GM19023 (cell line): ENCODE measurements around the gene MRM2.

Experiments
- ATAC-seq: cut with Tn5 transposase; IDR thresholded peaks from one replicate; pipeline ENCODE4 v1.9.1; 2021; ENCODE audit warnings: mild to moderate bottlenecking, moderate library complexity; ENCODE audit not compliant: unreplicated experiment

MRM2 gene

DNA sequence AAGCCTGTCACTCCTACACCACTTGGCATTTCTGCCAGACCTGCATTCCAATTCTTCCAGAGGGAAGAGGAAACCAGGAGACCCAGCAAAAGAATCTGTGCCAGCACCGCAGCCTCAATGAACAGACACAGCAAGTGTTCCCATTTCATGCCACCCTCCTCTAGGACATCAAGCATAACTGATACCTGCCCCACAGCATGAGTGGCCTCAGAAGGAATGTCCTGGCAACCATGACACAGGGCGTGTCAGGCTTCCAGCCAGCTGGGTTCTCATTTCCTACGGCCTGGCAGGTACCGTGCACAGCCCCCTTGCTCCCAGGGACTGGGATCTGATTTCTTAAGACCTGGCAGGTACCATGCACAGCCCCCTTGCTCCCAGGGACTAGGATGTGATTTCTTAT, 17.1 kb downstream of the MRM2 start:
- ATAC-seq = no peak

DNA sequence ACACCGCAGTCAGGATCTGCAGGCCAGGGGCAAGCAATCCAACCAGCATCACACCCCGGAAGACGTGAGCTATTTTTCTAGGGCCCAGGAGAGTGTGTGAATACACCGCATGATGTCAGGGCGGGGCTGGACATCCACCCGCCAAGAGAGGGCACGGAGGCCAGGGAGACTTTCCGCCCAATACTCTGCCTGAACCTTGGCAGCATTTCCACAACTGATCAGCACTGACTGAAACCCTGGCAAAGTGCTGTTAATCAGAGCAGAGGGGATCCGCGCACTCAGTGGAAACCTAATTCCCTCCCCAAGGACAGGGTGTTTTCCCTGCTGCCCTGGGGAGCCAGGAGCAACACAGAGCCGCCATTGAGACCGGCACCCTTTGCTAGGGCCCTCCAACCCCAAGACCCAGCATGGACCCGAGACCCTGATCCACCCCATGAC, 17.5 kb downstream of the MRM2 start:
- no peak for ATAC-seq

DNA sequence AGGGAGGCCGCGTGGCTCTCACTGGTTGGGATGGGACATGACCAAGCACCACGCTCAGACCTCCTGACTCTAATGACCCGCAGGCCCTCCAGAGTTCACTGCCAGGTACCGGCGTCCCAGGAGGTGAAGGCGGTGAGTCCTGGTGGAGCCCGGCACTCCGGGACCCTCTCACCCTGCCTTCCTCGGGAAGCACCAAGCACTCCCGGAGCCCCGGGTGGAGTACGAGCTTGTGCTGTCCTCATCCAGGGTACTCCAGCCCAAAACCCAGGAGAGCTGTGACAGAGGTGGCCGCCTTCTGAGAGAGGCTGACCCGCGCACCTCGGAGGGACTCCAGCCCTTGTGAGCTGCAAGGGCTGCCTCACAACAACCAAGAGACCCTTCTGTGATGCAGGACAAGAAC, 18.7 kb downstream of the MRM2 start:
- ATAC-seq = no peak

DNA sequence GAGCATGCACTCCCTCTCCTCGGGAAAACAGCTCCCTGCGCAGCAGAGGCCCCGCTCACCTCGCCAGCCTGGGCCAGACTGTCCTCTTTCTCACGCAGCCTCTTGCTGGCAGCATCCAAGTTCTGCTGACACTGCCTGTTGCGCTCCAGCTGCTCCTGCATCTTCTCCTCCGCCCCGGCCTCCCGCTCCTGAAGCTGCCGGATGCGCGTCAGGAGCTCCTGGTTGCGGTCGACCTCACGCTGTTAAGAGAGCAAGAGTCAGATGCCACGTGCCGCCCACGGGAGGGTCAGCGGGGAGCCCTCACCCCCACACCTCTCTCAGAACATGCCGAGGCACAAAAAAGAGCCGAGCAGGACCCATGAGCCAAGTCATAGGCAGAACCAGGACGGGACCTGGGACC, 19.5 kb downstream of the MRM2 start:
- ATAC-seq = no peak

DNA sequence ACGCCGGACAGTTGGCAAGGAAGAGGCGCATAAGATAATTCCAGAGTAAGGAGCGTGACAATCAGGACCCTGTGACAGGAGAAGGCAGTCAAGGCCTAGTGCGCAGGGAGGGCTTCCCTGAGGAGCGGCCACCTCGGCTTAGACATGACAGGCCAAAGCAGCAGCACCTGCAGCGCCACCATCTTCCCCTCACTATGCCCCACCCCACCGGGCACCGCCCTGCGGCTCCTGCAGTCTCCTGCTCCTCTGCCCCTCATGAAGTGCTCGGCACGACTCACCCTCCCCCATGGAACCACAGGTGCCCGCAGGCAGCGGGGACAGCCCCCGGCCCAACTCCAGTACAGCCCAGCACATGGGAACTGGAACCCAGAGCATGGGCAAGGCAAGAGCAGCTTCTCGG, 21.1 kb downstream of the MRM2 start:
- no peak for ATAC-seq

DNA sequence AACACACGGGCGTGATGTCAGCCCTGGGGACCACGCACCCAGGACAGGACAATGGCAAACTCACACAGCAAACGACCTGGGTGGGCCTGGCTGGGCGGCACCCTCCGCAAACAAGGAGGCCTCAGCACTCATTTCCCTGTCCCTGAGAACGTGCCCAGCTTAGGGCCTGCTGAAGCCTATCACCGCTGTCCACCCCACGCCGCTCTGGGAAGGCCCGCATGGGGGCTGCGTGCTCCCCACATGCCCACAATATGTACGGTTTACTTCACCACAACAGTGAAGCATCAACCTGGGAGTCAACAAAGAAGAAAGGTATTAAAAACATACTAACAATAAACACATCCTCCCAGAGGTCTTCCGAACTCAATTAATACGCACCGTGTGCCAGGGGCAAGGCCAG, 21.5 kb downstream of the MRM2 start:
- no peak for ATAC-seq

DNA sequence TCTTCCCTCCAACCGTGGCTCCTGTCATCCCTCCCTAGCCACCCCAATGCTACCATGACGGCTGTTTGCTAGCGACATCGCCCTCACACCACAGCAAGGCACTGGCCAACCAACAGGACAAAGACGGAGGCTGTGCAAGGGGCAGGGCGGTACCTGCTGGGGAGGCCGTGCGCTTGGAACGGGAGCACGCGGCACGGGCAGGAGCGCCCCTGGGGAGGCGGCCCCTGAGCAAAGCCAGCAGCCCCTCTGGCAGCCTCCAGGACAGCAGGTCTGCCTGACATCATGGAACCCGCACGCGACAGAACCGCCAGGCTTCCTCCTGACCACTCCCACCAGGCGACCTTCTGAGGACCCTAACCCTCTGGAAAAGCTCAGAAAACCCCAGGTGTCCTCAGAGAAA, 22.0 kb downstream of the MRM2 start:
- no peak for ATAC-seq

DNA sequence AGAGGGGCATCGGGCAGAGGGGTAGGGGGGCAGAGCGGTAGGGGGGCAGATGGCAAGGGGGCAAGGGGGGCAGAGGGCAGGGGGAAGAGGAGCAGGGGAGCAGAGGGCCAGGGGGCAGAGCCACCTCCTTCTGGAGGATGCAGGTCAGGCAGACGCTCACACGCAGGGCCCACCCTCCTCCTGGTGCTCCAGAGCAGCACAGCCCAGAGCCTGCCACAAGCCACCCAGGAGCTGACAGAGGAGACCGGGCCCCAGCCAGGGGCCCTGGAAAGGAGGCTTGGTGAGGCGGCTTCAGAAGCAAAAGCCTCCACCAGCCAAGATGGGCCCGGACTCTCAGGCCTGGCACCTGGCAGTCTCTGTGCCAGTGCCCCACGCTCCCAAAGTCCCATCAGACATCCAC, 22.4 kb downstream of the MRM2 start:
- ATAC-seq = no peak

DNA sequence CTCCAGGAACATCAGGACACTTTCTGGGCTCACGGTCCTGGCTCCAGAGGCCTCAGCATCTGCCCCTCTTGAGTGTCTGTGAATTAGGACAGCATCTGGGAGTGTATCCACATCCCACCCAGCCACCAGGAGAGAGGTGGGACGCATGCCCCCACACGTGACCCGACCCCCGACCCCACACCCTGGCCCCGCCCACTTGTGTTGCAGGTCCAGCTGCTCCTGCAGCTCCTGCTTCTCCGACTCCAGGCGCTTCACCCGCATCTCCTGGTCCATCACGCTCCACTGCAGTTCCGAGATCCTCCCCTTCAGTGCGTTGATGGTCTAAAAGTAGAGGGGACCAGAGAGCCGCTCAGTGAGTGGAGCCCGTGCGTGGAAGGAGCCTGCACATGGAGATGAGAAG, 22.9 kb downstream of the MRM2 start:
- no peak for ATAC-seq

DNA sequence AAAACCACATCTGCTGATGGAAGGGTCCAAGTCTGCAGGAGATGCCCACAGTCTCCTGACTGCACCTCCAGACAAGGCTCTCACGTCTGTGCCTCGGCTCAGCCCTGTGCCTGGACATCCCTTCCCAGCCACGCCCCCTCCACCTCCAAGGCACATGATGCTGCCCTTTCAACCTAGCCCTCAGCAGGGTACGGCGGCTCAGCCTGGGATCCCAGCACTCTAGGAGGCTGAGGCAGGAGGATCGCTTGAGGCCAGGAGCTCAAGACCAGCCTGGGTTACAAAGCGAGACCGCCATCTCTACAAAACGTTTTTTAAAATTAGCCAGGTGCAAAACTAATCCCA, 23.6 kb downstream of the MRM2 start:
- no peak for ATAC-seq

DNA sequence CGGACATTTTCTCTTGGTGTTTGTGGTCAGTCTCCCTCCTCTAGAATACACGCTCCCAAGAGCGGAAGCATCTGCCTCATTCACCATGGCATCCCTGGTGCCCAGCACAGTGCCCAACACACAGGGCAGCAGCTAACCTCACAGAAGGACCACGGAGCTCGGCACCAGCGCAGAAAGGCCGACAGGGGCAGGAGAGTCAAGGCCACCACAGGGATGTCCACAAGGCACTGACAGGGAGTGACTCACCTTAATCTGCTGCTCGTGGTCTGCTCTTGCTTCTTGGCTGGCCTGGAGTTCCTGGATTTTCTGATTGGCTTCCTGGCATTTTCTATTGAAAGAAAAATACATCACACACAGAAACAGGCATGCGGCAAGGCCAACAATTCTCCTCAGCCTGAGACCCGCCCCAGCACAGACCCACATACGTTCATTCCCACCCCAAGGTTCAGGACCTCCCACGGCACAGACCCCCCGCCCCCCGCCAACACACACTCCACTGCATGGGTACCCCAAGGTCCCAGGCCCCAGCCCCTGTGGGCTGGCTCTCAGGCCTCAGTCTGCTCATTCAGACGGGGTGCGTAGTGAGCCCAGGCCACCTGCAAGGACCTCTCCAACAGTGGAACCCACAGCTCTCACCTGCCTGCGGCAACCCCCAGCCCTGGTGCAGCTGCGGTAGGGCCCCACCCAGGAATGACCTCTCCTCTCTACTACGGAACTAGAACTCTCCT, 24.1 kb downstream of the MRM2 start:
- ATAC-seq = no peak

DNA sequence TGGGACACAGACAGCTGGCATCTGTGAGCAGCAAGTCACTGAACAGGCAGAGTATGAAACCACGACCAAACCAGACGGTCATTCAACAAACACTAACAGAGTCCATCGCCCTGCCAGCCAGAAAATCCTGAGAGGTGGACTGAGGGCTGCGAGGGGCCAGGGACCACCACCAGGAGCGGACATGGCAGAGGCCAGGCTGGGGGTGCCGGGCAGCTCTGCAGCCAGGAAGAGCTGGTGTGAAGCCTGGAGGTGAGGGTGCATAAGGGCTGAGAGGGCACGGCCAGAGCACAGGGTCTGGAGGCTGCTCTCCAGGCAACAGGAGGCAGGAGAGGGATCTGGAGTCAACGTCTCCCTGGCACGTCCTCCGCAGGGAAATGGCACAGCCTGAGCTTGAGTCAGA, 24.8 kb downstream of the MRM2 start:
- ATAC-seq = no peak

DNA sequence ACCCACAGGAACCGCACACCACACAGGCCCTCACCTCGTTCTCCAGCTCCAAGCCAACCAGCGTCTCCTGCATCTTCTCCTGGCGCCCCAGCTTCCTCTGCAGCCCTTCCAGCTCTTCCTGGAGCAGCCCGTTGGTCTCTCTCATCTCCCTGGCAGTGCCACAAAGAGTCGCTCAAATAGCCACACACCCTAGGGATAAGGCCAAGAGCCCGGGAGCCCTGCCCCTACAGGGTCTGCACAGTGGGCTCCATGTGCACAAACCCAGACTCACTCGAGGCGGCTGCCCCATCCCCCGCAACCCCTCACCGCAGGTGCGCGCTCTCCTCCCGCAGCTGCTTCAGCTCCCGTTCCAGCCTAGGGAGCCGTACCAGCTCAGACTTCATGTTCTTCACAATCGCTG, 26.2 kb downstream of the MRM2 start:
- ATAC-seq = no peak

DNA sequence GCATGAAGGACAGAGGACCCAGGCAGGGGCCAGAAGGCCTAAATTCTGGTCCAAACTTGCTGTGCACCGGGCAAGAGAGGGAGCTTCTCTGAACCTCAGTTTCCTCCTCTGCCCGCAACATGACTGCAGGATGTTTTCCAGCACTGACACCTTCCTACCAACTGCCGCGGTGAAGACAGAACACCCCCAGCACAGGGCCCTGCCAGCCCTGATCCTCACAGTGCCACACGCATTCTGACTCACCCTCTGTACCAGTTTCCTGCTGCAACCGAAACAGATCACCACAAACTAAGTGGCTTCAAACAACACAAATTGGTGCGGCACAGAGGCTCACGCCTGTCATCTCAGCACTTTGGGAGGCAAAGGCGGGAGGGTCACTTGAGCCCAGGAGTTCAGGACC, 27.4 kb downstream of the MRM2 start:
- ATAC-seq = no peak

DNA sequence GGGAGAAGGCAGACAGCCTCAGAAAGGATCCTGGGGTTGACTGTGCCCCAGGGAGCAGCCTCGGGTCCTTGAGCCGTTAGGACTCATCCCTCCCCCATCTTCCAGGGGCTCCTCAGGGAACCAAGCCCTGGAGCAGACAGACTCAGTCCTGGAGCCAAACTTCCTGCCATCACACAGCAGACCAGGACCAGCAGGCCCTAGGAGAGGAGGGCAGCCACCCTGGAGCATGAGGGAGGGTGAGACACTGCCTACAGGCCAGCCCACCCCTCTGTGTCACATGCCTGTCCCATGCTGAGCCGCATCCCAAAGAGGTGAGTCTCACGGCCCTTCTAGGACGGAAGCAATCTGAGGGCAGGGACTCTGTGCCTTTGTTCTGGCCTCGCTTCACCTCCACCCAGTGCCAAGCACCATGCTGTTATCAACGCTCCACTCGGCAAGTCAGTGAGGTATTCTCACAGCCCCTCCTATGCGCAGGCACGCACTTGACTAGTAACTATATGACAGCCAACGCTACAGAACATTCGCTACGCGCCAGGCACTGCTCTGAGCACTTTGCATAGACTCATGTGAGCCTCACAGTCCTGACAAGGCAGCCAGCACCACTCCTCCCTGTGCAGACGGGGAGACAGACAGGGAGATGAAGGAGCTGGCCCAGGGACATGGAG, 28.3 kb downstream of the MRM2 start:
- ATAC-seq = no peak

DNA sequence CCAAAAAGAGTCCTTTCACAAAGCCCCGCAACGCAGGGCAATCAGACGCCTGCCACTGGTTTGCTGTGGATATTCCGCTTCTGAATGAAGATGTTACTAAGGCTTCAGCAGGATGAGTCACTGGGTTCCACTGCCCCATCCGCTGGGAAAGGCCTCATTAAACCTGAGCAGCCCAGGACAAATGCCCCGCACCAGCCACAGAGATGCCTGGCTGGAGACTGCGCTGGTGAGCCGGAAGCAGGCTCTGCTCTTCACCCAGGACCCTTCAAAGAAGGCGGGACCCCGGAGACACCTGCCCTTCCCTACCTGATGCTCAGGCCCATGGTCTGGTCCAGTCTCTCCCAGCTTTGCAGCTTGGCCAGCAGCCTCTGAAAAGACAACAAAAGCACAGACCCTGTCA, 29.1 kb downstream of the MRM2 start:
- ATAC-seq = no peak

DNA sequence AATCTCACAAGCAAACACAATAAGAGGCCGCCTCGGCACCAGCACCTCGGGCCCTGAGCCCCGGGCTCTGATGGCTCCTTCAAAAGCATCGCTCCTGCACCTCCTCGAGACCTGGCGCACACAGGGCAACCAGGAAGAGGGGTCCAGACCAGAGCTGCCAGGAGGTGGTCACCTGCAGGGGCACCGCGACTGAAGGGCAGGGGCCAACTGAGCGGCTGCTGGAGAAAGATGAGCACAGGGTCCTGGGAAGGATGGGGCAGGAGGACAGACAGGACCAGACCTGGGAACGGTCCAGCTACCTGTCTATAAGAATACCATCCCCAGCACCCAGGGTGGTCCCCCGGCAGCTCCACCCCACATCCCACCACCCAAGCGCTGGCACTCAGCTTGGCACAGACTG, 30.1 kb downstream of the MRM2 start:
- ATAC-seq = no peak

DNA sequence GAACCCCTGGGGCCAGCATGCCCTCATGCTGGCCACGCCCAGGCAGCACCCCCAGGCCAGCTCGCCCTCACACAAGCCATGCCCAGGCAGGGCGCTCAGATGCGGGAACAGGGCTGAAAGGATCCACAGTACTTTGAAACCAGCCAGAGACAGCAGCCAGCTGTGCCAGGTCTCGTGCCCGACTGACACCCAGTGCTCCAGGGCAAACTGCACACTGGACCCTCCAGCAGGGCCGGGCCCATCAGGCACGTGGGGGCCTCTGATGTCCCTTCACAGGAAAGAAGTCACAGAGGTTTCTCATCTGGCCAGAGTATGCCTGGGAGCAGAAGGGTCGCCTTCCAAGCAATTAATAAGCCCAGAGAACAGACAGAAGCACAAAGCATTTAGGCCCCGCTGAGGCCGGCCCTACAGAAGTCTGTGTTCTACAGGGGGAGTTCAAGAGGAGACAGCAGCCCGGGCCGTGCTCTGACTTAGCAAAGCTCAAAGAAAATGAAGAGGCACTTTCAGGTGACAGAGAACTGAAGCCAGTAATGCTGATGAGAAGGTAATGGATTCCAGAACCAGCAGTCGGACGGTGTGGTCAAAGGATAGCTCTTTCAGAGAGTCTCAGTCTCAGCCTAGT, 30.6 kb downstream of the MRM2 start:
- ATAC-seq = no peak

DNA sequence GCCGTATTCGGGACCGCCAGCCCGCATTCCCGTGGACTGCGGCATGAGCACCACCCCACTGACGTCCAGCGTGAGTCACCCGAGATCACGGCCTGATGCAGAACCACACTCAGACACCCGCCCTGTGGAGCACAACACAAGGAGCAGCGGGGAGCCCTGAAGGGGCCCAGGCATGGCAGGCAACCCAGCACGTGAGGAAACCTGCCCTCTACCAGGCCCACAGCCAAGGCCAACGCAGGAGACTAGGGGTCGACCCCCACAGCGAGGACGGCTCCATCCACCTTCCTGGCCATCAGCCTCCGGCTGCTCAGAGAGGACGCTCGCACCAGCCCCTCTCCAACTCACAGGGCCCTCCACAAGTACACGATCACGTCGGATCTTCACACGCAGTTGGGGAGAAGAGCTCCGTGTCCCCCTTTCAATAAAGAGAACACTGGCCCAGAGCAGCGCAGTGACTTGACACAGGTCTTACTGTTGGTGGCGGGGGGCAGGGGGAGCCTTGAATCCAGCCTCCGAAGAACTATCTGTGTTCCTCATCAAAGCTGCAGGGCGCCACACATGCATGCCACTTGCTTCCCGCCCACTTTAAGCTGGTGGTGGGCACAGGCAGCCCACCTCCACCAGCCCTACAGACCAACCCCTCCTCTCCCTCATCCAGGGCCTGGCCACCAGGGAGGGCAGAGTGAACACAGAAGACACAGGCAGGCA, 31.3 kb downstream of the MRM2 start:
- no peak for ATAC-seq

DNA sequence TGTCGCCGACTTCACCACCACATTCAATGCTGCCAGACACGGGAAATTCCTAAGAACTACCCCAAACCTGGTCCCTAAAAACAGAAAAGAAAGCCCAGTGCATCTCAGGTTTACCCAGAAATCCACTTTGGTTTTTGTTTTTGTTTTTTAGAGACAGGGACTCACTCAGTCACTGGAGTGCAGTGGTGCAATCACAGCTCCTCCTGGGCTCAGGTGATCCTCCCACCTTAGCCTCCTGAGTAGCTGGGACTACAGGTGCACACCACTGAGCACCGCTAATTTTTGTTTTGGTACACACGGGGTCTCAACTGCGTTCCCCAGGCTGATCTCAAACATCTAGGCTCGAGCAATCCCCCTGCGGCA, 32.1 kb downstream of the MRM2 start:
- ATAC-seq = peak; percentile 29

DNA sequence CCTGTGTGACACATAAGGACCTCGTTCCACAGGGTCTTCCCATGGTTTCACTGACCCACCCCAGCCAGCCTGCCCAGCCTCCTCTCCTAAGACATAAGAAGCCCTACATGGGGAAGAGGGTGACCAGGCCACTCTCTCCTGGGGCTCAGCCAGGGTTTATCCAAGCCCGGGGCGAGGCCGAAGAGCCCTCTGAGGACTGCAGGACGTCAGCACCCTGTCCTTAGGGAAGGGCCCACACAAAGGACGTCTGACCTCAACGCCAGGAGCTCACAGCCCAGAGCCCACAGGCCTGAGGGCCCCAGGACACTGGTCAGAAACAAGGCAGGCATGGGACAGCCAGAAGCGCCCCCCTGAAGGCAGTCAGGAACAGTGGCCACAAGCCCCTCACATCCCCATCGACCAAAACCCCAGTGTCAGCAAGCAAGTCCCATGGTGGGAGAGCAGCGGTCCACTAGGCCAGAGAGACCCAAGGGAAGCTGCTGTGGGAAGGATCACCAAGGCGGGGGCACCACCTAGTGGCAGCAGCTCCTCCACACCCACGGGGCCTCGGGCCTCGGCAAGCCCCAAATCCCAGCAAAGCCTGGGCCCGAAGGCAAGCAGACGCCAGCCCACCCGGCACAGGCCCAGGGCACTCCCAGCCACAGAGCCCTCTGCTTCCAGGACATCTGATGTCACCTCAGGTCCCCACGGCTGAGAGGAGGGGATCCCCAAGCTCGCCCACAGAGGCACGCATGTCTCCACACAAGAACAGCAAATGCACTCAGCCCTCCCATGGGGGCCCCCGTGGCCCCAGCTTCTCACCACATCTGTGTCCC, 32.7 kb downstream of the MRM2 start:
- peak; percentile 76 for ATAC-seq
